Left colon (tissue), 2 donors: ENCODE results near the gene IRF7. TPM values are rescaled to one million over a fixed set of nuclear protein-coding genes. Genes with fewer than 3 reads are reported as not detected.
A peak's percentile ranks its signal among the peaks of the same experiment; 100 is the strongest.
"Not testable (repeated sequence)": the region's sequence is repeated elsewhere in the genome, so short reads cannot be mapped to it uniquely, and the experiment has no call there.

Experiments used
- ATAC-seq: fragments of 200-7000 bp; cut with Tn5 transposase; one replicate; pipeline ENCODE4 v1.9.1; 2020; ENCODE audit warnings: mild to moderate bottlenecking, moderate library complexity
- DNase-seq, 2 donors: peaks; one replicate each; pipeline ENCODE4 v3.0.0-alpha.2; 2020
- intact Hi-C, 2 donors: fragments of 100-400 bp; cut with DNase I in 1 of 2; cut with micrococcal nuclease in 1 of 2; formaldehyde crosslinking; loops; one replicate each; pipeline versions ENCODE4 v1.11.2 to v1.14.0; 2022; cut with DNase I, micrococcal nuclease
- long read RNA-seq: library from polyadenylated mRNA; unstranded; transcript quantifications from one replicate; pipeline ENCODE4 v2.0.0, GENCODE V29; 2021
- total RNA-seq, 2 donors: library from RNA; stranded (reverse); fragmentation: NEBNext Ultra II Directional; extraction: Animal tissue kit (Norgen Biotek cat#: 25700); gene quantifications; one replicate each; pipeline ENCODE4 v1.2.1, GENCODE V29; 2021
- donor health status: DM: no; HTN: no; CAD: no.
- donor health status: DM: yes; HTN: yes; CAD: no.

Gene IRF7
- total RNA-seq, result 10 to 100 TPM; 29.9 to 36.4 TPM
- long read RNA-seq, transcript IRF7-205 (11 exons, 1,974 nt), result major isoform, 10 of 35 reads
- long read RNA-seq, transcript IRF7-201 (10 exons, 1,992 nt), result minor isoform, 5 of 35 reads
- long read RNA-seq, partial matches to known transcripts, result 7 of 35 reads
- long read RNA-seq, other reads (novel, unspliced or antisense), result 11 of 35 reads

GRCh38 chr11:615504-616319, at the start of gene IRF7:
Gene IRF7, minus strand, starts transcription at chr11:615950. Its CDS starts 586 bp downstream, at chr11:615364.
- ATAC-seq (peak; percentile 63), DNase-seq (peak; percentile 96 to 98)
- intact Hi-C loops, result no loop called here

DNA sequence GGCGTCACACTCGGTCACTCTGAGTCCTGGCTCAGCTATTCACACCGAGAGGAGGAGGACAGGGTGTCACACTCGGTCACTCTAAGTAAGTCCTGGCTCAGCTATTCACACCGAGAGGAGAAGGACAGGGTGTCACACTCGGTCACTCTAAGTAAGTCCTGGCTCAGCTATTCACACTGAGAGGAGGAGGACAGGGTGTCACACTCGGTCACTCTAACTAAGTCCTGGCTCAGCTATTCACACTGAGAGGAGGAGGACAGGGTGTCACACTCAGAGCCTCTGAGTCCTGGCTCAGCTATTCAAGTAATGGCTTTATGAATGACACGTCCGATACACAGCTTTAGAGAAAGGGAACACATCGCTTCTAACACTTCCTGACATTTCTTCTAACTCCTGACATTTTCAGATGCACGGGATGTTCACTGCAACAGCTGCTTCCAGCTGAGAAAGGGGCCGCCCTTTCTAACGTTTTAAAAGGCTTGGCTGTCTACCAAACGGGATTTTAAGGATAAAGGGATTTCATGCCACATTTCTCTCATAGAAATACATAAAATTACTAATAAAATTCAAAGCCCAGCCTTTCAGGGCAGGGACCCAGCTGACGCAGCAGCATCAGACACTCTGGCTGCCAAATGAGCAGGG, 49.4 kb upstream of the IRF7 start:
- DNase-seq (no peak), ATAC-seq (no peak)
- intact Hi-C loops, result loop anchor here in 1 of 2 donors (10.0 kb wide), 1 partner anchor 60 kb away; no protein-coding TSS in a partner anchor

DNA sequence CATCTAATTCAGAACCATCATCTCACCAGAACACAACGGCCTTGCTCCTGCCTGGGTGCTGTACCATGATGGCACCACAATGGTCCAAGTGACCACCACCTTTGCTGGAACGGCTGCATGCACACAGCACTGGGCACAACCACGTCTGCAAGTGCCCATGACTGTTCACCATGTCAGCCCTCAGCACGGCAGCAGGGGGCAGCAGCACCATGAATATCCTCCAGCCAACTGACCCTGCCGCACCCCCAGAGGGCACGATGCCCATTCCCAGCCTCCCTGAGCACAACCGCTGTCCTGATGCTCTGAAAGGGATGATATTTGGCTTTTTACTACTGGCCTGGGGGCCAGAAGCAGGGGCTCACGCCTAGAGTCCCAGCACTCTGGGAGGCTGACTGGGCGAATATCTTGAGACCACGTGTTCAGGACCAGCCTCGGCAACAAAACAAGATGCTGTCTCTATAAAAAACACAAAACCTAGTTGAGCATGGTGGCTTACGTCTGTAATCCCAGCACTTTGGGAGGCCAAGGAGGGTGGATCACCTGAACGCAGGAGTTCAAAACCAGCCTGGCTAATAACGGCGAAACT, 47.0 kb upstream of the IRF7 start:
- peak; percentile 58 to 84 for DNase-seq
- peak; percentile 92 for ATAC-seq
- intact Hi-C loops, result loop anchor here in 1 of 2 donors (10.0 kb wide), 1 partner anchor 62 kb away; no protein-coding TSS in a partner anchor

DNA sequence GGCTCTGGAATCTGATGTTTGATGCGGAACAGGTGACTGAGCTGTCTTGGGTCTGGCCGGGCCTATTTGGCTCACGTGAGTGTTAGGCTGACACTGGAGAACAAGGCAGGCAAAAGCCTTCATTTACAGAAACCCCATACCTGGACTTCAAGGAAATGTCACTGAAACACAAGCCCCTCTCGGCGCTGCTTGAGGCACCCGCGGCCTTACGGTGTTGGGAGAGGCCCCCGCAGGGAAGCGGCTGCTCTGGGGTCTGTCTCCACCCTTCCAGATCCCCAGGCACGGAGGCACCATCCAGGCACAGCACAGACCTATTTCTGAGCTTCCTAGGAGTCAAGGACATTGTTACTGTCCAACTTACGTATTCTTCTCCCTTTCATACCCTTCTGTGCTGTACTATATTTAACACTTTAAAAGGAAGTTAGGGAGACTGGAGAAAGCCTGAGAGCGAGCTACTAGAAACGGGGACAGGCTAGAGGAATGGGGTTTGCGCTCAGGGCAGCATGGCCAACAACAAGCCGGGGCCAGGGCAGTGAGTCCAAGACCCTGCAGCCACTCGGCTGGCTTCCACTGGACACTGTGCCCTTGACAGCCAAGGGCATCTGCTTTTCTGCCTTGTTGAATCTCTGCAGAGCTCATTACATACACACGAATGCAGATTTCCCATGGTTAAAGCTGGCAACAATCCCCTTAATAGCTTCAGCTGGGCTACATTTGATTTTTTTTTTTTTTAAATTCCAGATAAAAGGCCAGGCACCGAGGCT, 45.1 kb upstream of the IRF7 start:
- intact Hi-C loops, result loop anchor here in 1 of 2 donors (10.0 kb wide), 1 partner anchor 64 kb away; no protein-coding TSS in a partner anchor
- DNase-seq (no peak), ATAC-seq (no peak)

- DNase-seq (no peak), ATAC-seq (no peak)
- intact Hi-C loops, result loop anchor here in 1 of 2 donors (10.0 kb wide), 1 partner anchor 65 kb away; no protein-coding TSS in a partner anchor
These were observed 44.5 kb upstream of the IRF7 start for GRCh38 chr11:660281-660680.

GRCh38 chr11:659532-660085, 43.9 kb upstream of the IRF7 start:
- intact Hi-C loops, result loop anchor here in 1 of 2 donors (10.0 kb wide), 1 partner anchor 65 kb away; no protein-coding TSS in a partner anchor

DNA sequence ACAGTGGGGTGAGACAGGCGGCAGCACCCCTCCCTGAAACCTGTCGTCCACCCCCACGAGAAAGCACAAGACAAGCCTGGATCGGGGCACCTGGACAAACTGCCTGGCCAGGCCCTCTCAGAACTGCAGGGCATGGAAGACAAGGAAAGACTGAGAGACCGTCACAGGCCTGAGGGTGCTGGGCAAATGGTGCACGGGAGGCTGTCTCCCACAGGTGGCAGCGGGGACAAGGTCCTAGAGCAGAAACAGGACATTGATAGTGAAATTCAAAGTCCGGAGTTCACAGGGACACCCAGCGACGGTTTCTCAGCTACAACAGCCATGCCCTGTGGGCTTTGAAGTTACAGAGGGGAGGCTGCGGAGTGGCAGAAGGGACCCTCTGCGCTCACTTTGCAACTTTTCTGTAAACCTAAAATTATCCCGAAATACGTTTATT, 42.0 kb upstream of the IRF7 start:
- ATAC-seq (peak; percentile 73), DNase-seq (no peak)
- intact Hi-C loops, result no loop called here

More at GRCh38 chr11:659532-660085, 43.9 kb upstream of the IRF7 start:
- ATAC-seq (no peak), DNase-seq (no peak)

- no peak for ATAC-seq
- intact Hi-C loops, result no loop called here
- no peak for DNase-seq
These were observed 41.1 kb upstream of the IRF7 start for GRCh38 chr11:656866-657265.

- ATAC-seq, result no peak
- intact Hi-C loops, result no loop called here
- no peak for DNase-seq
These were observed 40.7 kb upstream of the IRF7 start for GRCh38 chr11:656426-656825.

- ATAC-seq (peak; percentile 77), DNase-seq (no peak)
- intact Hi-C loops, result no loop called here
These were observed 39.4 kb upstream of the IRF7 start for GRCh38 chr11:655036-655726.

DNA sequence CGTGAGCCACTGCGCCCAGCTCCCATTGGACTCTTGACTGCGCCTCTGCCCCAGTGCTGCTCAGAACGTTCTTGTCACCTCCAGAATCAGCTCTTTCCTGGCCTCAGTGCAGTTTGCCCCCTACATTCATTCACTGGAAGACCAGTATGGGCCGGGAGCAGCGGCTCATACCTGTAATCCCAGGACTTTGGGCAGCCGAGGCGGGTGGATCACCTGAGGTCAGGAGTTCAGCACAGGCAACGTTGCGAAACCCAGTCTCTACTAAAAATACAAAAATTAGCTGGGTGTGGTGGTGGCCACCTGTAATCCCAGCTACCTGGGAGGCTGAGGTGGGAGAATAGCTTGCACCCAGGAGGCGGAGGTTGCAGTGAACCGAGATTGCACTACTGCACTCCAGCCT, 38.7 kb upstream of the IRF7 start:
- ATAC-seq, result peak; percentile 34
- intact Hi-C loops, DNase-seq: not testable (repeated sequence)

GRCh38 chr11:653837-654236, 38.1 kb upstream of the IRF7 start:
- DNase-seq, result no peak
- no peak for ATAC-seq
- intact Hi-C loops, result no loop called here

- ATAC-seq, intact Hi-C loops, DNase-seq: not testable (repeated sequence)
These were observed 37.4 kb upstream of the IRF7 start for GRCh38 chr11:653136-653535.

GRCh38 chr11:650482-650881, 34.7 kb upstream of the IRF7 start:
- DNase-seq, result no peak
- intact Hi-C loops, result no loop called here
- no peak for ATAC-seq

GRCh38 chr11:647672-648158, 32.0 kb upstream of the IRF7 start:
- DNase-seq, ATAC-seq, intact Hi-C loops: not testable (repeated sequence)

- ATAC-seq, result no peak
- intact Hi-C loops, result no loop called here
- DNase-seq, result no peak
These were observed 30.5 kb upstream of the IRF7 start for GRCh38 chr11:646214-646613.

GRCh38 chr11:645536-645935, 29.8 kb upstream of the IRF7 start:
- DNase-seq, result no peak
- ATAC-seq, result no peak
- intact Hi-C loops, result no loop called here
